Measurements from ENCODE around the gene AATK. TPM values are rescaled to one million over a fixed set of nuclear protein-coding genes. Genes with fewer than 3 reads are reported as not detected.
A peak's percentile ranks its signal among the peaks of the same experiment; 100 is the strongest.

AATK gene
- total and polyA plus RNA-seq, 9 of the 15 experiments (the other 6 are each of a cell fraction or from before 2014, with no cell fraction given): 0.11 to 0.55 (median 0.38) TPM; not detected in 5

DNA sequence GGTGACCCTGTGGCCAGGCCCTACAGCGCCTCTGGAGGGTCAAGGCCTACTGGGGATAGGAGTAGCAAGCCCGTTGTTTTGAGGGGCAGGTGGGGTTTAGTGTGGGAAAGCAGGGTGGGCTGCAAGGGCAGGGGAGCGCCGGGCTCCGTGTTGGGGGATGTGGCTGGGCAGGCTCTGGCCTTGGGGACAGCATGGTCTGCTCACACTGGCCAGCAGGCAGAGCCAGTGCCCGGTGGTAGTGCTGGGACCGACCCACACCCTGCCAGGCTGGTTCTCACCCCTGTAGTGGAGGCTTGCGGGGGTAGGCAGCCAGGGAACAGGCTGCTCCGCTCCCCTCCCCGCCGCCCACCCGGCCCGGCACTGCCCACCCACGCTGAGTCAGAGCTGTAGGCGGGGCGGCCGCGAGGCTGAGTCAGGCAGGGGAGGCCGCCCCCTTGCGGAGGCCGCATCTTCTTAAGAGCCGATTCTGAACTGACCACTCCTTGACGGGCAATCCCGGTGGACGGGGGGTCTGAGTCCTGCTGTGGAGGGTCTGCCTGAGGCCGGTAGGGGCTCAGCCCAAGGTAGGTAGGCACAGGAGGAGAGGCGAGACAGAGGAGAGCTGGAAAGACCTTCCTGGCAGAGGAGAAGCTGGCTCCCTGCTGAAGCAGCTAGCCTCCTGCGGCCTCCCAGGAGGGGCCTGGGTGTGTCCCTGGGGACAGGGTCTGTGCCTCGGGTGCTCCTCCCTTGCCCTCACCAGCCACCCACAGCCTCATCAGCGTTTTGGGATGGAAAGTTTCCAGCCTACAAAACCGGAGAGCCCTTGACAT, 68.7 kb downstream of the AATK start (continued):
- TF ChIP-seq ZNF3 (CRISPR knock-in tag; IDR thresholded peaks at IDR 0.05): no peak
- TF ChIP-seq FOXM1 (IDR thresholded peaks at IDR 0.05; ENCODE audit: low read depth): no peak
- no peak for TF ChIP-seq FOXM1 (CRISPR knock-in tag; IDR thresholded peaks at IDR 0.05; ENCODE audit: low read depth)
- no peak for TF ChIP-seq SREBF2 (CRISPR knock-in tag; IDR thresholded peaks at IDR 0.05)
- TF ChIP-seq ZBTB8A (IDR thresholded peaks at IDR 0.05; ENCODE audit: partially characterized antibody): no peak
- no peak for TF ChIP-seq NUFIP1 (IDR thresholded peaks at IDR 0.05; ENCODE audit: partially characterized antibody)
- peak; percentile 61; the same call in 1 of the 2 replicates for TF ChIP-seq GABPB1 (CRISPR knock-in tag; IDR thresholded peaks at IDR 0.05)
- TF ChIP-seq STAT5B (CRISPR knock-in tag; IDR thresholded peaks at IDR 0.05): no peak
- no peak; a peak in 1 of 4 replicates for TF ChIP-seq NRF1 (conservative IDR thresholded peaks at IDR 0.05 in 1 of 2, IDR thresholded peaks at IDR 0.05 in 1 of 2)
- TF ChIP-seq, protein P1, sequence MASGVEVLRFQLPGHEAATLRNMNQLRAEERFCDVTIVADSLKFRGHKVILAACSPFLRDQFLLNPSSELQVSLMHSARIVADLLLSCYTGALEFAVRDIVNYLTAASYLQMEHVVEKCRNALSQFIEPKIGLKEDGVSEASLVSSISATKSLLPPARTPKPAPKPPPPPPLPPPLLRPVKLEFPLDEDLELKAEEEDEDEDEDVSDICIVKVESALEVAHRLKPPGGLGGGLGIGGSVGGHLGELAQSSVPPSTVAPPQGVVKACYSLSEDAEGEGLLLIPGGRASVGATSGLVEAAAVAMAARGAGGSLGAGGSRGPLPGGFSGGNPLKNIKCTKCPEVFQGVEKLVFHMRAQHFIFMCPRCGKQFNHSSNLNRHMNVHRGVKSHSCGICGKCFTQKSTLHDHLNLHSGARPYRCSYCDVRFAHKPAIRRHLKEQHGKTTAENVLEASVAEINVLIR (CRISPR knock-in tag; IDR thresholded peaks at IDR 0.05): 0 out of 2 replicates have a peak, but pooled peaks have one; percentile 19
- TF ChIP-seq HDAC6 (IDR thresholded peaks at IDR 0.05; ENCODE audit: low read depth, low read length): no peak
- TF ChIP-seq ZNF766 (CRISPR knock-in tag; conservative IDR thresholded peaks at IDR 0.05): no peak; the same call in 1 of the 2 replicates
- peak; percentile 67; the same call in 1 of the 2 replicates for TF ChIP-seq BACH1 (tag; IDR thresholded peaks at IDR 0.05)
- no peak for TF ChIP-seq SNRNP70 (optimal IDR thresholded peaks at IDR 0.05; ENCODE audit: low read depth, low read length)
- no peak for TF ChIP-seq ZFP1 (CRISPR knock-in tag; IDR thresholded peaks at IDR 0.05)
- TF ChIP-seq HNRNPL (IDR thresholded peaks at IDR 0.05; ENCODE audit: low read depth, low read length): no peak
- no peak for TF ChIP-seq CREBBP (IDR thresholded peaks at IDR 0.05; ENCODE audit: low read depth, low read length)
- TF ChIP-seq, protein P2, sequence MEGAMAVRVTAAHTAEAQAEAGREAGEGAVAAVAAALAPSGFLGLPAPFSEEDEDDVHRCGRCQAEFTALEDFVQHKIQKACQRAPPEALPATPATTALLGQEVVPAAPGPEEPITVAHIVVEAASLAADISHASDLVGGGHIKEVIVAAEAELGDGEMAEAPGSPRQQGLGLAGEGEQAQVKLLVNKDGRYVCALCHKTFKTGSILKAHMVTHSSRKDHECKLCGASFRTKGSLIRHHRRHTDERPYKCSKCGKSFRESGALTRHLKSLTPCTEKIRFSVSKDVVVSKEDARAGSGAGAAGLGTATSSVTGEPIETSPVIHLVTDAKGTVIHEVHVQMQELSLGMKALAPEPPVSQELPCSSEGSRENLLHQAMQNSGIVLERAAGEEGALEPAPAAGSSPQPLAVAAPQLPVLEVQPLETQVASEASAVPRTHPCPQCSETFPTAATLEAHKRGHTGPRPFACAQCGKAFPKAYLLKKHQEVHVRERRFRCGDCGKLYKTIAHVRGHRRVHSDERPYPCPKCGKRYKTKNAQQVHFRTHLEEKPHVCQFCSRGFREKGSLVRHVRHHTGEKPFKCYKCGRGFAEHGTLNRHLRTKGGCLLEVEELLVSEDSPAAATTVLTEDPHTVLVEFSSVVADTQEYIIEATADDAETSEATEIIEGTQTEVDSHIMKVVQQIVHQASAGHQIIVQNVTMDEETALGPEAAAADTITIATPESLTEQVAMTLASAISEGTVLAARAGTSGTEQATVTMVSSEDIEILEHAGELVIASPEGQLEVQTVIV (CRISPR knock-in tag; IDR thresholded peaks at IDR 0.05; ENCODE audit: borderline replicate concordance): no peak
- TF ChIP-seq CTBP1 (IDR thresholded peaks at IDR 0.05; ENCODE audit: borderline replicate concordance): peak; percentile 47; the same call in 1 of the 2 replicates
- TF ChIP-seq ZNF124 (CRISPR knock-in tag; IDR thresholded peaks at IDR 0.05): no peak
- TF ChIP-seq, protein P3, sequence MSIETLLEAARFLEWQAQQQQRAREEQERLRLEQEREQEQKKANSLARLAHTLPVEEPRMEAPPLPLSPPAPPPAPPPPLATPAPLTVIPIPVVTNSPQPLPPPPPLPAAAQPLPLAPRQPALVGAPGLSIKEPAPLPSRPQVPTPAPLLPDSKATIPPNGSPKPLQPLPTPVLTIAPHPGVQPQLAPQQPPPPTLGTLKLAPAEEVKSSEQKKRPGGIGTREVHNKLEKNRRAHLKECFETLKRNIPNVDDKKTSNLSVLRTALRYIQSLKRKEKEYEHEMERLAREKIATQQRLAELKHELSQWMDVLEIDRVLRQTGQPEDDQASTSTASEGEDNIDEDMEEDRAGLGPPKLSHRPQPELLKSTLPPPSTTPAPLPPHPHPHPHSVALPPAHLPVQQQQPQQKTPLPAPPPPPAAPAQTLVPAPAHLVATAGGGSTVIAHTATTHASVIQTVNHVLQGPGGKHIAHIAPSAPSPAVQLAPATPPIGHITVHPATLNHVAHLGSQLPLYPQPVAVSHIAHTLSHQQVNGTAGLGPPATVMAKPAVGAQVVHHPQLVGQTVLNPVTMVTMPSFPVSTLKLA (conservative IDR thresholded peaks at IDR 0.05): no peak; a peak in 2 of 4 replicates
- peak; percentile 20 for TF ChIP-seq TAF1 (IDR thresholded peaks at IDR 0.05; ENCODE audit: control insufficient read depth, extremely low read depth, insufficient read depth, low read length, severe bottlenecking)
- peak; percentile 82; the same call in 1 of the 2 replicates for TF ChIP-seq DPF2 (IDR thresholded peaks at IDR 0.05)
- TF ChIP-seq ATF7 (IDR thresholded peaks at IDR 0.05): 0 out of 2 replicates have a peak, but pooled peaks have one; percentile 33
- TF ChIP-seq GABPB2 (CRISPR knock-in tag; conservative IDR thresholded peaks at IDR 0.05): no peak
